Uterus (tissue), 2 donors: ENCODE data around the gene LIX1.

Source experiments
- CTCF ChIP-seq, 4 experiments: fragments of 200-600 bp in 2 of 4; fragments of 450-650 bp in 2 of 4; sonication (generic) in 2 of 4; IDR thresholded peaks; one replicate each; pipeline ENCODE4 v1.5.1; 2016 to 2019; ENCODE audit warnings: antibody characterized with exemption in 4 of 4, mild to moderate bottlenecking in 2 of 4, moderate library complexity in 1 of 4
- POLR2A ChIP-seq, 2 donors: fragments of 450-650 bp; IDR thresholded peaks; one replicate each; pipeline ENCODE4 v1.6.1; 2016; ENCODE audit warnings: antibody characterized with exemption in 2 of 2, mild to moderate bottlenecking in 1 of 2, moderate library complexity in 1 of 2

- TF ChIP-seq CTCF (IDR thresholded peaks at IDR 0.05) (no peak), POLR2A (IDR thresholded peaks at IDR 0.05) (no peak)
Observed at GRCh38 chr5:97106216-97106581, 36.2 kb downstream of the LIX1 start.
